HG02678 (cell line): ENCODE data around the gene CSTB.

Experiments
- ATAC-seq: cut with Tn5 transposase; IDR thresholded peaks from one replicate; pipeline ENCODE4 v1.9.1; 2021; ENCODE audit warnings: mild to moderate bottlenecking, moderate library complexity; ENCODE audit not compliant: unreplicated experiment

The CSTB gene

DNA sequence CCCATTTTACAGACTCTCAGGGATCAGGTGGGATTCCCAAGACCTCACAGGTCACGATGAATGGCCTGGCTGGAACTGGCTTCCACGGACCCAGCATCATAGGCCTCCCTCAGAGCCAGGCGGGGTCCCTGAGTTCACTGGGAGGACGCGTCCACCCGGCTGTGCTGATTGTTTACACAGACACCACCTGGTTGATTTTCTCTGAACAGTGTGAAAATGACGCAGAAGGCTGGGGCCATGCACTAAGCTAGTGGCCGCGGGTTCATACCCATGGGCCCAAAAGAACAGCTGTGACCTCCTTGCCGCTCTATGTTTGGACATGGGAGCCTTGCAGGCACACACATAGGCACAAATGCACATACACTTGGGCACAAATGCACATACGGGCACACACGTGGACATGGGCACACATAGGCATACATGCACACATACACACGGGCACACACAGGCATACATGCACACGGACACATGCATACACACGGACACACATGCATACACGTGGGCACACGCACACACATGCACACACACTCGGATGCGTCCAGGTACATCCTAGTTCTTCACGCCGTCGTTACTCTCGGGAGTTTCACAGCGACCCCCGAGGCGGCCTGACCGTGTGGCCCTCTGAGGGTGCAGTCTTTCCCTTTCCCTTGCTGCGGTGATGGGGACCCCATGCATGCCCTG lies 23.2 kb downstream of the CSTB start:
- no peak for ATAC-seq

DNA sequence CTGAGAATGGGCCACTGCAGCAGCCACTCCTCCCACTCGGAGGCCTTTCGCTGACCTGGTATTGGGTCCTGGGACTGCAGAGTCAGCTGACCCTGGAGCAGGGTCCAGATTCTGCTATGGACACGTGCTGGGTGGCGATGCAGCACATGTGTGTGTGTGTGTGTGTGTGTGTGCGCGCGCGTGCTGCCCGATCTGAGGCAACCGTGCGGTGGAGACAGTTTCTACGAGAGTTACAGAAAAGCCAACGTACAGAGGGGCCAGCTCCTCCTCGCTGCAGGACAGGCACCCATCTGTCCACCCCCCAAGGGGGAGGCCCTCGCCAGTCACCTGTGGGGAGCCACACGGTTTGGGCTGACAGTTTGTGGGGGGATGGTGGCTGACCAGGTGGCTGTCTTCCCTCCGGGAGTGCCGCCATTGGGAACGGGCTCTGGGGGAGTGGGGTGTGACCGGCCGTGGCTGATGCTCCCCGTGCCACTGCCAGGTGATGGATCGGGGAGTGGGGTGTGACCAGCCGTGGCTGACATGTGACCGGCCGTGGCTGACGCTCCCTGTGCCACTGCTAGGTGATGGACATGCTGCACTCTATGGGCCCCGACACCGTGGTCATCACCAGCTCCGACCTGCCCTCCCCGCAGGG lies 24.0 kb downstream of the CSTB start:
- no peak for ATAC-seq

- no peak for ATAC-seq
Measured at GRCh38 chr21:43750339-43751033, 25.6 kb downstream of the CSTB start.

DNA sequence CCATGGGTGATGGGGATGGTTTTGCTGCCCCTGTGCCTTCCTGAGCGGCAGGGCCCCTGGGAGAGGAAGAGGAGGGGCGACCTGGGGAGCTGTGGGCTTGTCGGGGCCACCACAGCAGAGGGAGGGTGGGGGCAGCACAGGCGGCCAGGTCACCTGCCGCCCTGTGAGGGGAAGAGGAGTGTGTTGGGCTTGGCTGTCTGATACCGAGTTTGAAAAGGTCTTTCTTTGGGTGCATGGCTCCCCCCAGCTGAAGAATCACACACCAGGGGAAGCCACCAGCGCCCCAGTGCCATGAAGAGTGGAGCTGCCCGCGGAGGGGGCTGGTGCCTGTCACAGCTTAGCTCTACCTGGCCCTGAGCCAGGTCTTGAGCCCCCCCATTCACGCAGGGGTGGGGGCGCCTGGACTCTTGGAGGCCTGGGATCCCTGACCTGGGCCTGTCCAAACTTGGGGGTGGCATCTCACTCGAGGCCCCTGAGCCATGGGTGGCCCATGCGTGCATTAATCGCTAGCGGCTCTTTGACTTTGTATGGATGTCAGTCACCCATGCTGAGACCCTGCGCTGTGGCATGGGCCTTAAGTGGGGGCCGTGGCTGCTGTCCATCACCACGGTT lies 26.4 kb downstream of the CSTB start:
- no peak for ATAC-seq

GRCh38 chr21:43748622-43749021 lies 27.5 kb downstream of the CSTB start:
- ATAC-seq, result no peak

GRCh38 chr21:43745772-43746517 lies 30.2 kb downstream of the CSTB start:
- no peak for ATAC-seq

DNA sequence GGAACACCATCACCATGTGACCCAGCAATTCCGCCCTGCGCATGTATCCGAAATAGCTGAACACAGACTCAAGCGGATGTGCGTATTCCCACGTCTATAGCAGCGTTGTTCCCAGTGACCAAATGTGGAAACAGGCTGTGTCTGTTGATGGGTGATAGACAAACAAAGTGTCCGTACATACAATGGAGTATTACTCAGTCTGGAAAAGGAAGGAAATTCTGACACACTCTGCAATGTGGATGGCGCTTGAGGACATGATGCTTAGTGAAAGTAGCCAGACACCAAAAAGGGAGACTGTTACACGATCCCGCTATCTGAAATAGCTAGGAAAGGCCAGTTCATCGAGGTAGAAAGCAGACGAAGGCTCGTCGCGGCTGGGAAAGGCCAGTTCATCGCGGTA lies 31.4 kb downstream of the CSTB start:
- no peak for ATAC-seq

DNA sequence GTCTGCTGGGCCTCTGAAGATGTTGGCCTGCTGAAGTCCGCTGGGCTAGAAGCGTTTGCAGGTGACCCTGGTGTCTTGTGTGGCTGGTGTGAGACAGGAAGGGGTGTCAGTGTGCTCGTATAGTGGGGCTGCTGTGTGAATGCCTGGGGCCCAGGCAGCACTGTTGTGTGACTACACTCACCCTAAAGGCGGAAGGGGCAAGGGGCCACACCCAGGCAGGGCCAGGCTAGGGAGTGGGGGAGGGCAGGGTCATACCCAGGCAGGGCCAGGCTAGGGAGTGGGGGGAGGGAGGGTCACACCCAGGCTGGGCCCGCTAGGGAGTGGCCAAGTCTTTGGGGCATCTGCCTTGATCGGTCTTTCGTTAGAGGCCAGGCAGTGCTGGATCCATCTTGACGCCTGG lies 32.2 kb downstream of the CSTB start:
- ATAC-seq, result no peak

DNA sequence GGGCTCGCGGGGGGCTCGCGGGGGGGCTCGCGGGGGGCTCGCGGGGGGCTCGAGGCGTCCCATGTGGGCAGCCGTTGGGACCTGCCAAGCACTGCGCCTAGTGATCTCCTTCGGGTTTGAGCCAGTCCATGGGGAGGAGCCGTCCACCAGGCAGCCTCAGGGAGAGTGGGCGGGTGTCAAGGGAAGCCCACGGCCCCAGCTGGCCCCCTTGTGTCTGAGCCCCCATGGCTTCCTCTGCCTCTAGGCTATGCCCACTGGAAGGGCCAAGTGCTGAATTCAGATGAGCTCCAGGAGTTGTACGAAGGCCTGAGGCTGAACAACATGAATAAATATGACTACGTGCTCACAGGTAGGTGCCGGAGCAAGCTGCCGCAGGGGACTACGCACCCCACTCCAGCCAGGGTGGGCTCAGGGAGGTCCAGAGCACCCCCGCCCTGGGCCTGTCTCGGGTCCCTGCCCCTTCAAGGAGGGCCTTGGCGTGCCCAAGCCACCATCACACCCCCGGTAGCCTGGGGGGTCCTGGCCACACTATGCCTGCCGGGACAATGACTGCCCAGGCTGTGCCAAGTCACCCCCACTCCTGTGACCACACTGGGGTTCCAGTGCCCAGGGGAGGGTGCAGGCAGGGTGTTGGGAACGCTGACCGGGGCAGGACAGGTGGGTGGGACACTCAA lies 34.5 kb downstream of the CSTB start:
- ATAC-seq, result no peak

DNA sequence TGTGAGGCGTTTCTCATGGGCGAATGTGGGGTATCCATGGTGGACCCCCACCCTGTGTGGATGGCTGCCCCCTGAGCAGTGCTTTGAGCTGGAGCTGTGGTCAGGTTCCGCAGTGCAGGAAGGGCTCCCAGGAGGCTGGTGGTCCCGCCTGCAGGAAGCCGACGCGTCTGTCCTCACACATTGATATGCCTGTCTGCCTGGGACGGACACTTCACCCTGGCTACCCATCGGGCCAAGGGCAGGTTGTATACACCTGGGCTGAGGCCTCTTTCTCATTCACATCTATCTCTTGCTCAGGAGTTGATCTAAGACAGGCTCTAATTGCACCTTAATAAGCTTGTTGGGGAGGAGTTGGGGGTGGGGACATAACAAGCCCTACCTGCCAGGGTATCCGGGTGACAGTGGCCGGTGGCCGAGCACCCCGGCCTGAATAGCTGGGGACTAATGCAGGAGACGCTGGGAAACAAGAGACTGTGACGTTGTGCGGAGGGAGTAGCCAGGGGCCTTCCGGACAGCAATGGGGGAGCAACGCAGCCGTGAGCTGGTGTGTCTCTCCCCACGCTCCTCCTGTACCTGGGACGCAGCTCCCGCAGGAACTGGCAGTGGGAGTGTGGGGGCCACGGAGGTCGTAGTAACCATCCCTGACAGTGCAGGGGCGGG lies 35.5 kb downstream of the CSTB start:
- ATAC-seq, result no peak

GRCh38 chr21:43739621-43740435 lies 36.3 kb downstream of the CSTB start:
- ATAC-seq, result no peak

GRCh38 chr21:43737158-43737950 lies 38.8 kb downstream of the CSTB start:
- no peak for ATAC-seq

- ATAC-seq, result no peak
Measured at GRCh38 chr21:43736224-43736883, 39.8 kb downstream of the CSTB start.

DNA sequence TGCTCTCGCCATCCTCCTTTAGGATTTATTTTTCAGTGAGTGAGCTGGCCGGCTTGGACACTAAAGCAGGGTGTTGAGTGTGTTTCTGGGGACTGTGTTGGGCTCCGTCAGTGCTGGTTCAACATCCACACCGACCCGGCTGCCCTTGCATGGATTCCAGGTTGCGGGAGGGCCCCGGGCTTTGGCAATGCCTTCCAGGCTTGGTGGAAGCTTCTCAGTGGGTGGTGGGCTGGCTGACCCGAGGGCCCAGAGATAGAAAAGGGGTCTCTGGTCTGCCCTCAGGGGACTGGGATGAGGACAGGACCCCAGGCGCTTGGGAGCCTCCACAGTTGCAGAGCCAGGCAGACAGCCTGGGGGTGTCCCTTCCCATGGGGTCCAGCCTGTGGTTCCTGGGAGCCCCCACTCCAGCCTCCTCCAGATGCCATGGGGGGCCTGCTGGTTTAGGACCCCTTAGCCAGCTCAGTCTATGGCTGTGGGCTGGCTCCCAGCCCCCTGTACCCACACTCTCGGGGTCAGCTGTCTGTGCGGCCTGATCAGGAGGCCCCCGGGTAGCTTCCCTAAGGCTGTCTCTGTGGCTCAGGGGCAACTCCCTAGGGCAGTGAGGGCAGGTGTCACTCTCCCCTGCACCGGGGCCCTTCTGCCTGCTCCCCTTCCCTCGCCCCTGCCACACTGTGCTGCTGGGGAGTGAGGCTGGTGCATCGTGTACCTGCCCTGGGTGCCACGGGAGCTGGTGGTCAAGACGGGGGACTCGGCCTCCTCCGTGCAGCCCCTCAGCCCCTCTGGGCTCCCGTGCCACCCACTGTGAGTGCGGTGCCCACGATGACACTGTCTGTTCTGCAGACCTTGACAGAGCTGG lies 40.6 kb downstream of the CSTB start:
- no peak for ATAC-seq

DNA sequence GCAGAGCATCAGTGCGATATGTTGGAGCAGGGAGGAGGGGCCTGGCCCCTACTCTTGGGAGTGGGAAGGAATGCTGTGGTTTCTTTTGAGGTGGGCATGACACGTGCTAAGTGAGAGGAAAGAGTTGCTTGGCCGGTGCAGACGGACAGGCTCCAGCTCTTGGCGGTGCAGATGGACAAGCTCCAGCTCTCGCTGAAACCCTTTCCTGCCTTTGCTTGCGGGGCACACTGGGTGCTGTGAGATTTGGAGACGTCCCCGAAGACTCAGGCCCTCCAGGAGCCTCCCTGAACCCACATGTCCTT lies 41.2 kb downstream of the CSTB start:
- no peak for ATAC-seq

- ATAC-seq, result no peak
Measured at GRCh38 chr21:43734131-43734927, 41.8 kb downstream of the CSTB start.
